Fibroblast of lung (primary cell): ENCODE results near the gene TRIM37.

Experiments
- CTCF ChIP-seq, 2 donors: IDR thresholded peaks in 1 of 2; conservative IDR thresholded peaks in 1 of 2; 1 replicate in 1 of 2; 2 replicates in 1 of 2; pipeline ENCODE4 v1.5.1; 2011 to 2012; ENCODE audit warnings: low read length in 2 of 2, control low read depth in 1 of 2, inconsistent platforms in 1 of 2, low read depth in 1 of 2, mild to moderate bottlenecking in 1 of 2
- EZH2 ChIP-seq: IDR thresholded peaks from 2 replicates; pipeline ENCODE4 v1.5.1; 2012; ENCODE audit warnings: low read length, control low read depth, mild to moderate bottlenecking; ENCODE audit errors: missing control alignments

- TF ChIP-seq EZH2 (no peak), CTCF (conservative IDR thresholded peaks at IDR 0.05 in 1 of 2, IDR thresholded peaks at IDR 0.05 in 1 of 2; ENCODE audit: low read depth in 1 of 2, low read length in 2 of 2) (no peak)
These were observed 78.9 kb downstream of the TRIM37 start for GRCh38 chr17:59027750-59028149.
